Stimulated activated CD4-positive, alpha-beta T cell treated with anti-CD3 and anti-CD28 coated beads, Interleukin-12 subunit alpha, Interleukin-12 subunit beta, amount 100 ng/mL, for 24 hours (primary cell): Measurements from ENCODE around the gene CHIA.
A peak's percentile ranks its signal among the peaks of the same experiment; 100 is the strongest.

Experiments used
- DNase-seq, 2 experiments: peaks; one replicate each; pipeline ENCODE4 v3.0.0-alpha.2; 2020; ENCODE audit warnings: low read depth in 2 of 2

CHIA gene

DNA sequence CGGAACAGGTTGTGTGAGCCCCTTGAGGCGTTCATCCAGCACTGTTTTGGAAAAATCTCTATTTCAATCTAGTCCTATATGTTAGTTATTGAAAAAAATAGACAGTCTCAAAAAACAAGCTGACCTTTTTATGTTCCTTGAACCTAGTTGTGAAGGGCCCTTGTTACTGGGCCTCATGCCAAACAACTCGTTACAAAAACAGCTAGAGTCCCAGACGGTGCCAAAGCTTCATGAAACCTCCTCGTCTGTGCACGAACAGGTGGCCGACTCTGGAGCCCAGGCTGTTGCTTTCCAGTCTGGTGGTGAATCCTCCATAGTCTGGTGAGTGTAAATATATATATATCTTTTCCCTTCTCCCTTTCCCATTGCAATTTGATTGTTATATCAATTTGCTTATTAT is at the start of gene CHIA:
Gene CHIA (plus strand): TSS at position 222 of the 400 bp plus-strand sequence. CDS start 19,617 bp downstream, outside the sequence.
- DNase-seq, result no peak

DNA sequence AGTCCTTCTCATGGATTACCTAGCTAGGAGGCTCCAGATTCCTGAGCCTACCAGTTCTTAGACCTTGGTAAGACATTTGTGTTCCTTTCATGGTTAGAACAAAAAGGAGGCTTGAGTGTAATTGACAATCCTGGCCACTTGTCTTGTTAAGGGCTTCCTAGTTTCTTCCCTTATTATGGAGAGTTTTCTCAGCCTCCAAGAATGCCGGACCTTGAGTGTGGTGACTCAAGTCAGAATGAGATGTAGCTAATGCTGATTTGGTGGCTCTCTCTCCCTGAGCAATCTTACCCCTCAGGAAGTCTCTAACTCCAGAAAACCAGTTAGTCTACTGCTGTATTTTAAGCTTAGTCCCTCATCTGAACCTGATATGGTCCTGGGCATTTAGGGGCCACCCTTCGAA is 48.9 kb upstream of the CHIA start:
- no peak for DNase-seq

DNA sequence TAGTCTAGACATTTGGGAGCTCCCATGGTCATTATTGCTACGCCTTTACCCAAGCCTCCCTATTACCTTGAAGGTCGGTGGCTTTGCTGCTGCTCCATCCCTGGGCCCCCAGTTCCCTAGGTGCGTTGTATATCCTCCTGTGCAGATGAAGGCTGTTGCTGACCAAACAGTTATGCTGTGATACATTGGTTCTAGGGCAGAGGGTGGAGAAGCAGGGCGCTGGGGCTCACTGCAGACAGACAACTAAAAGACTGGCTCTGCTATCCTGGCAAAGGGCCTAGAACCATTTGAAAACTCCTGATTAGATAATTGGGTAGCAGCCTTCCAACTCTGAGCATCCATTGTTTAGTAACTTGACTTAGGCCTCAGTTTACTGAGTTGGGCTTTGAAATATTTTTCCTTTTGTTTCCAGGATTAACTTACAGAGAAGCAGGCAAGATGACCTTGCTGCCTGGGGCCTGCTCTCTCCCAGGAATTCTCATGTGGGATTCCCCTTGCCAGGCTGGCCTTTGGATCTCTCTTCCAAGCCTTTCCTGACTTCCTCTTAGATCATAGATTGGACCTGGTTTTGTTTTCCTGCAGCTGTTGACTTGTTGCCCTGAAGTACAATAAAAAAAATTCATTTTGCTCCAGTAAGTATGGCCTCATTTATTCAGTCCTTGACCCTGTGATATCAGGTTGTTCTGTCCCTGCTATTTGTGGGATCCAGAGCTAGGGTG is 47.7 kb upstream of the CHIA start:
- no peak for DNase-seq

DNA sequence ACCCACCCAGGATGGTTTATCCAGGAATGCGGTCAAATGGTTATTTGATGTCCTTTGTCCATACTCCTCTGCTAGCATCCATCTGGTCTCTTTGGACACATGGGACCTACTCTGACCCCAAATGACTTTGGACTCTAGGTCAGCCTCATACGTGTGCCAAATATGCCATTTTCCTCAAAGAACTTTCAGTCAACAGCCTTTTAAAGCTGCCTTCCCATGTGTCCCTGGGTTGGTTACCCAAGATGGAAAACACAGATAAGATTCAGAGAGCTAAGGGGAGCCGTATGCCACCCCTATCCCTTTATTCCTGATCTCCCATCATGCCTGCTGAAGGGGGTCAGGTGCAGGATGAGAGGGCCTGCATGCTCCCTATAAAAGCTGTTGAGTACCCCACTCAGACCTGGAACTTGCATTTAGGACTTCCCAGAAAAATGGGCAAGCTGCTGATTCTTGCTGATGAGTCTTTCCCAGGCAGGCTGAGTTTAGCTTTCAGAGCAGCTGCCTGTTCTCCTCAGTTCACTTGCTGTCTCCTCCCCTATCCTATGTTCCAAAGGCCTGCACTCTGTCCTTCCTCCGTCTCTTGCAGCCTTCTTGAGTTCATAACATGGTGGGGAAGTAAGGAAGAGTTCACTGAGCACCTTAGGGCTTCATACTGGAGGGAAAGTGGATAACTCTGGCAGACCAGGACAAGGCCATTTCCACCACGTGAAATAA is 43.4 kb upstream of the CHIA start:
- no peak for DNase-seq

DNA sequence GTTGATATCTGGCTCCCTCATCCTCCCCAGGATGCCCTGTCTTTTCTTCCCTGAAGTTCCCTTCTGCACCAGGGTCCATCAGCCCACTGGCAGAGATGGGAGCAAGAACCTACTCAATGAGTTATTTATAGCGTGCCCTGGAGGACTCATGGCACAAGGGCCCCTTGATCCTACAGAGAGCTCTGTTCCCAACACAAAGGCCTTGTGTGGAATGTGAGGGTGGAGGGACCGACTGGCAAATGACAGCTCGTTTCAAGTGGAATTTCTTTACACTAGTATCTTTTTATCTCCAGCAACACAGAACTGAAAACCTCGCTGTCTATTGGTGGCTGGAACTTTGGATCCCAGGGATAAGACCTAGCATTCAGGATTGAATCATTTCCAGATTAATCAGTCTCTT is 40.7 kb upstream of the CHIA start:
- DNase-seq, result no peak

DNA sequence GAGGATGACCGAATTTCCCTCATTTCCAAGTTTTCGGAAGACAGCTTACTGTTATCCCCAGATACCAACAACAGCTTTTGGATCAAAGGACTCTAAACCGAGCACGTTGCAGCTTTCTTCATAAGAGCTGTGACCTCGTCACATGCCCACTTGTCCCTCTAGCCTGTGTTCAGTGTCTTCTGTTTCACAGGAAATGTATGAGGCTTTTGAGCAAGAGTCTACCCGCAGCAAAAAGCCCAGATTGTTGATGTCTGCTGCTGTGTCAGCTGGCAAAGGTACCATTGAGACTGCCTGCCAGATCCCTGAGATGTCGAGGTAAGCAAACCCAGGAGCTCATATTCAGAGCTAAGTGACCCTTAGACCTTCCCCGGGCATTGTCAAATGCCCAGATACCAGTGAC is 39.1 kb upstream of the CHIA start:
- DNase-seq, result no peak

DNA sequence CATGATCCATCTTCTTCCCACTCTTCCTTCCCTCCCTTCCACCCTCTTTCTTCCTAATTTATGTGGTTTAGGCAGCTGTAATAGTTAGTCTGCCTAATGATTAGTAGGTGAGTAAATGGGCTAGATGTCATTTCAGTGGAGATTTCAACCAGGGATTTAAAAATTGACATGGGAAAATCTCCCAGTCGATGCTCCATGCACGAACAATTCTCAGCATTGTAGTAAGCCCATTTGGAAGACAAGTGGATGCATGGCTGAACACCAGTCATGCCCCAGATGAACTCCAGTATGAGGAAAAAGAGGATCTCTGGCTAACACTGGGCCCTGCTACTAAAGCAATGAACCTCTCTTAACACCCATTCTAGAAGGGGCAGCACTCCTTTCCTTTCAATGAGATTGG is 37.9 kb upstream of the CHIA start:
- no peak for DNase-seq

DNA sequence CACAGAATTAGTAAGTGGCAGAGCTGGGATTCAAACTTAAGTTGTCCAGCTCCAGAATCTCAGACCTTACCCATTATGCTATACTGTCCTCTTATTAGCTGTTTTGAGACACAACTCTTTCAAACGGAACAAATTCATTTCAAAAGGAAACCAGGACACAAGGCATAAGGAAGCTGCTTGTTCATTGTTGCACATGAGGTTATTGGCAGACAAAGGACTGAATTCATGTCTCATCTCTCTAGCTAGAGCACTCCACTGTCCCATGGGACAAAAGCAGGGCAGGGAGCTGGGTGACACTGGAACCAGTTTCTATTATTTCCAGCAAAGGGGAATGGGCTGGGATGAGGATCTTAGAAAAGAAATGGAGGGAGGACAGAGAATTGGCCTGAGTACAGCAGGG is 36.8 kb upstream of the CHIA start:
- DNase-seq, result no peak

DNA sequence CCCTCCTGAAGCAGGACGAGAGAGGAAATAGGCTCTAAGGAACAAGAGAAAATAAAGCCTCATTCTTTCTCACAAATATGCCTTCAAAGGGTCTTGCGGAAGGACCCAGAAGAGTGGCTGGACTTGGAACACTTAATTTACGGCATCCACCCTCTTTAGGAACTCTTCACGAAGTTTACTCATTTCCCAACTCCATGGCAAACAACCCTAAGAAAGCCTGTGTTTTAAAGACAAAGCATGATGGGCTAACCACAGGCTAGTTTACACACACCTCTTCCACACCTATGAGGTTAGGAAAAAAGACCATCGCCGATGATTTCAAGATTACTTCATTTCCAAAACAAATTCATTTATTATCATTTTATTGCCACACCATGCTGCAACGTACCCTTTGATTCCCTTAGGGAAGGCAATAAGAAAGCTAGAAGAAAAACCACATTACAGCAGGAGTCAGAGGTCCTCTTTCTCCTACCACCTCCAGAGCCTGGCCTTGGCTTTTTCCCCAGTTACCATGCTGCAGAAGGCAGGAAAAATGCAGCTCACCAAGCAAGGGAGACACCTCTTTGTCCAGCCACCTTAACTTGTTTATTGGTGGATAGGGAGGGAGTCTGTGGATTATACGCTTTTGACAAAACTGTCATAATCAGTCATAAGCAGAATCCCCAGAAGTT is 33.5 kb upstream of the CHIA start:
- no peak for DNase-seq

DNA sequence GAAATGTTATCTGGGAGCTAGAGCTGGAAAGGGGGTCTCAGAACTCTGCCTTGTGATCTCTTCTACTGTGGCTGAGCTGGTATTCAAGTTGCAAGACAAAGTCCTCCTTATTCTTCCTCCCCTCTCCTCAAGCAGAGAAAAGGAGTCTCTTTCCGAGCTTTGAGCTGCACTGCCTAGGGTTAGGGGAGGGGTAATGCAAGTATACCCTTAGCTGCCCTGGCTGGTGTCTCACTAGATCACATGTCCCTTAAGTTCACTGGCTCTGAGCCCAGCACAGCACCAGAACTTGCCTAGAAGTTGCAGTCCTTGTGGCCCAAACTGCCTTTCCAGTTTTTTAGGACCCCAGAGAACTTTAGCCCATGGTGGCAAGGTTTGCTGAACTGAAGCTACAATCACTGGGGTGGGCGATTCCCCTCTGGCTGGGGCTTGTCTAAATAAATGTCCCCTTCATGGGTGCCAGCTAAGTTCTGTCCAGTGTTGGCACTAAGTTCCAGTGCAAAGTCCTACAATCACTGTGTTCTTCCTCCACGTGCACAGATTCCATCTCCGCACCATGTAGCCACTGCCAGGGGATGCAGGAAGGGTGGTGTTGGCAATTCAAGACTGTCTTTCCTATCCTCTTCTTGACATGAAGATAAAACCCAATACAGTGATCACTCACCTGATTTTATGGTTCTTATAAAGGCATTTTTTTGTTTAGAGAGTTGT is 22.7 kb upstream of the CHIA start:
- DNase-seq, result no peak

DNA sequence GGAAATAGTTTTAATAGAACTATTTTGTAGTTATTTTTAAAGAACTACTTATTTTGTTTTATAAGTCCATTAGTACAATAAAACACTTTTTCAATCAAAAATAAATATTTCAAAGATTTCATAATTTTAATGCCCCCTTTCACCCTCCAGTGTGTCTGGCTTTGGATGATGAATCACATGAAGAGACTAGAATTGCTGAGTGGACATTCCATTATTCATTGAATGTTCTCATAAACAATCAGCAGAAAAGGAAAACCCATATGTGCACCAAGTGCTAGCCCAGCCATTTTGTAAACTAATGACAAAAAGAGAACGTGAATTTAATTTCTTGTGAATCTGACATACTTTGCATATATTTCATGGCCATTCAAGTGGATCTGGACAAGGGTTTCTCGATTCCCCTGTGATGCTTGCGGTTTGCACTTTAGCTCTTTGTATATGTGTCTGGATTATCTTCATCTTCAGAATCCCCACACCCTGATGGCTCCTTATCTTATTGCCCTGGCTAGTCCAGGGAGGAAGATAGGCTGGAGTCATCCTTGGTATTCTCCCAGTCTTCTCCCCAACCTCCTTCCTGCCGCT is 20.7 kb upstream of the CHIA start:
- no peak for DNase-seq

DNA sequence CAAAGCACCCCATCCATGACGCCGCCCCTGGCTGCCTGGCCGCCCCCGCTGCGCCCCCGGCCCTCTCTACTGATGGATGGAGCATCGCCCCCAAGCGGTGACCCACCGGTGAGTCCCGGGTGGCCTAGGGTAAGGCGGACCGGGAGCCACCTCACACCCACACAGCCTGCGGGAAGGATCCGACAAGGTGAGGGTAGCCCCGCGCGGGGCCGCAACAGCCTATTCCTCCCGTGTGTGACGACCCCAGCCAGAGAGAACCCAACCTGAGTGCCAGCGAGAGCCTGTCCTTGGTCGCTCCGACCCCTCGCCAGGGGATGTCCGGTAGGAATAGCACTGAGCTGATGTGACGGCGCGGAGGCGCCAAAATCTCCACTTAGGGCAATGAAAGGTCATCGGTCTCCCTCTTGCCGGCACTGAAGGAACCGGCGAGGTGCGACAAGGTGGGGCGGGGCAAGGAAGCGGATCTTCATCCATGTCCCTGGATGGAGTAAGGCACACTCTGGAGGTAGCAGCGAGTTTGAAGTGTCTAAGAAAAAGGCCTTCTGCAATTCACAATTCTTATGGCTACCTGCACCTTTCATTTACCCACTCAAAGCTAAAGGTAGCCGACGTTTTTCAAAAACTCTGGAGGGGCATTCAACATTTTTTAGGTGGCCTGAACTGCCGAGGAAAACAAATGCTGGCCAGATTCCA is 19.7 kb upstream of the CHIA start:
- DNase-seq, result no peak

DNA sequence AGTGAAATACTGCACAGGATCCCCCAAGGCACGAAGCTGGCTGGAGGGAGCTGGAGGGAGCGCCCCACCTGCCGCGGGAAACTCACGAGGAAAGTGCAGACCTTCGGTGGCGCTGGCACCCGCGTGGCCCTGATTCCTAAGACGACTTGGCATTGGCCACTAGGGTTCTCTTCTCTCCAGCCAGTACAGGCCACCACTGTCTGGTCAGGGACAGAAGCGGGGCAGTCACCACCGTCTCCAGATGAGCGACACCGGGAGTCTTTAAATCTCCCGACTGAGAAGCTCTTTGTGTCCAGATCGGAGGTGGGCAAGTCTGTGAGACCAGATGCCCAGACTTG is 19.2 kb upstream of the CHIA start:
- no peak for DNase-seq

DNA sequence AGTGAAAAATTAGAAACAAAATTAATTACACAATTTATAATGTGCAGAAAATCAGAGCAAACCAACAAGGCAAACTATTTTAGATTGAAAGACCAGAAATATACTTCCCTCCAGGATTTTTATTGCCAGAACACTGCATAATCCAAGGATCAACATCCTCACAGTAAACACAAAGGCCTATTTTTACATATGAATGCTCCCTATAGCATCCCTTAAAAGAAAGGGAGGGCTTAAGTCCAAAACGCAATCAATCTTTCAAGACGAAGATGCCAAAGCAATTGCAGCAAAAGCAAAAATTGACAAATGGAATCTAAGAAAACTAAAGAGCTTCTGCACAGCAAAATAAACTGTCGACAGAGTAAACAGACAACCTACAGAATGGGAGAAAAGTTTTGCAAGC is 18.6 kb upstream of the CHIA start:
- no peak for DNase-seq

DNA sequence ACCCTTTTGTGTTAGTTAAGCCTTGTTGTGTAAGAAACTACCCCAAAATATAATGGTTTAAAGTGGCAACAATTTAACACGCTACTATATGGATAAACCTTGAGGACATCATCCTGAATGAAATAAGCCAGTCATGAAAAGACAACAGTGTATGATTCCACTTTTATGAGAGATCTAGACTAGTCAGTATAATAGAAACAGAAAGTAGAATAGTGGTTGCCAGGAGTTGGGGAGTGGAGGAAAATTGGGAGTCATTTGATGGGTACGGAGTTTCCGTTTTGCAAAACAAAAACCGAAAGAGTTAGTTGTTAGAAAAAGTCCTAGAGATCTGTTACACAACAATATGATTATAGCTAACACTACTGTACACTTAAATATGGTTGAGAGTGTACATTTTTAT is 16.0 kb upstream of the CHIA start:
- DNase-seq, result no peak

DNA sequence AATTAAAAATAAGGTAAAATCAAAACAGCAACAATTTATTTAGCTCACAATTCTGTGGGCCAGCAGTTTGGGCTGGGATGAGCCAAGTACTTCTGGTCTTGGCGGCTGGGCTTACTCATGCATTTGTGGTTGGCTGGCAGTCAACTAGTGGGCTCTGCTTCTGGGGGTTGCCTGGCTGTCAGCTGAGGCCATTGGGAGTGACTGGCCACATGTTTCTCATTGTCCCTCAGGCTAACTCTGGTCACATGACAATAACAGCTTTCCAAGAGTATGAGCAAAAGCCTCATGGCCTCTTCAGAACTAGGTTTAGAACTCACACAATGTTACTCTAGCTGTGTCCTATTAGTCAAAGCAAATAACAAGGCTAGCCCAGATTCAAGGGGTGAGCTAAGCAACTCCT is 15.6 kb upstream of the CHIA start:
- DNase-seq, result peak in 1 of 2 experiments; percentile 28

DNA sequence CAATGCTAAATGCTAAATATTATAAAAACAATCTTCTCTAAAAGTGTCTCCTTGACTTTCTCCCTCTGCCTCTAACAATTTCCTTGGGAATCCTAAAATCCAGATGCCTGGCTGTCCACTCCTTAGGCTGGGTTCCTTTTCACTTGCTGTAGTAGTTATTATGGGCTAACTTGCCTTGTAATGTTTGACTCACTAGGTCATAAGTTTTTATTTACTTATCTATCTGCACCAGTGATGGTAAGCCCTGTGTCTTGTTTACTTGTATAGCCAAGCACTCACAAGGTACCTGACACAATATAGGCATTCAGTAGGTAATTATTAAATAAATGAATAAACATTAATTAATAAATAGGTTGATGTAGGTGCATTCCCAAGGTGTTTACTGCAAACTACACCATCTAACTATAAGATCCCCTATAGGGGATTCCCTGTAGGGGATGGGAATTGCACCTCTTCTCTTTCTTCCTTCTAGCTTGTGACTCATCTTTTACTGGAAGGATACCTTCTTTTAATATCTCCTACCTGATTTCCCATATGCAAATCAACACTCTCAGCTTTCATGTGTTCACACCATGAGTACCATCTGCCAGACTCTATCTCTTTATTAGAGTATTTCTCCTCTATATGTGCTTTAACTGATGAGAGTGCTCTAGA is 14.7 kb upstream of the CHIA start:
- DNase-seq, result no peak

DNA sequence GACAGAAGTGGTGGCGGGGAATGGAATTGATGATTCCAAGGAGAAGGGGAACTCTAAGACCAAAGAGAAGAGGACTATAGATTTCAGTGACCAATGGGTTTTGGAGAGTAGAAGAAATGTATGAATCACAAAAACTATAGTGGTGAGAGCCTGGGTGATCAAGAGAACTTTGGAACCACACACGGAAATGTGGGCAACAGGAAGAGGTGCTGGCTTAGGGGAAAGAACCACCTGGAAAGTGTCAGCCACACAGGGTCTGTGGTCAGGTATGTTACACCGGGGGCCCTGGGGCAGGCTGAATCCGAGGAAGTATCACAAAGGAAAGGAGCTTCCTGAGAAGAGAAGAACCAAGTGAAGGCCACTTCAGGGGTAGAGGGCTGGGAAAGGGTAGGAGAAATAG is 11.5 kb upstream of the CHIA start:
- DNase-seq, result no peak

DNA sequence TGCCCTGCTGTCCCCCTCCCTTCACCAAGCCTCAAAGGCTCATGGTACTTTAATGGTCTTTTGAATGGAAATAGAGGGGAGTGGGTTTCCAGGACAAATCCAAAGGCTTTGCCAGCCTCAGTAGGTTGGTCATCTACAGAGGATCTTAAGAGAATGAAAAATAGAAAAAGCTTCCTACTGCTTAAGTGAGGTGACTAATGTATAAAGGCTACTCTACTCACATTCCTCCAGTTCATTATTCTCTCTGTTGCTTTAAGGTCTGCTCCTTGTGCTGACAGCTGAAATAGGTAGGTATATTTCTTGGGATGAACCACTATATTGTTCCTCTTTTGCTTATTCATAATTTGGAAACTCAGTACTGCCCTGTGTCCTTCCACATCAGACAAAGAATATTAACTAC is 10.4 kb upstream of the CHIA start:
- no peak for DNase-seq

DNA sequence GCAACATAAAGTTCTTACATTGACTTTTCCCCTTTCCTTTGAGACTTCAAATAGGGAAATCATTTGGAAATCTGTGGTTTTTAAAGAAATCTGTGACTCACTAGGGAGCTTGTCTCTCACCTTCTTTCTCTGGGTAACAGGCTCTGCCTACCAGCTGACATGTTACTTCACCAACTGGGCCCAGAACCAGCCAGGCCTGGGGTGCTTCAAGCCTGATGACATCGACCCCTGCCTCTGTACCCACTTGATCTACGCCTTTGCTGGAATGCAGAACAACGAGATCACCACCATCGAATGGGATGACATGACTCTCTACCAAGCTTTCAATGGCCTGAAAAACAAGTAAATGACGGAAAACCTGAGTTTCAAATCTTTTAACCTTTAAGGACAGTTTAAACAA is 9.2 kb upstream of the CHIA start:
- DNase-seq, result no peak

DNA sequence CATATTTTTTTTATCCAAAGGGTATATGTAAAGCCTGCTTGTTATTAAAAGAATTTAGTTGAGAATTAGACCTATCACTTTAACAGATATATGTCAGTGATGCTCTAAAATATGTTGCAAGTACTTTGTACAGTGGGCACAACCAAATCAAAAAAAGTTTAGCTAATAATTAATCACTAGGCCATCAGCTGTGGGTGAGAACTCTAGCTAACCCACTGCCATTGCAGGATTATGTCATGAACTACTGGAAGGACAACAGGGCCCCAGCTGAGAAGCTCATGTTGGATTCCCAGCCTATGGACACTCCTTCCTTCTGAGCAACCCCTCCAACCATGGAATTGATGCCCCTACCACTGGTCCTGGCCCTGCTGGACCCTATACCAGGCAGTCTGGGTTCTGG is 6.8 kb upstream of the CHIA start:
- no peak for DNase-seq
